K562 (cell line): ENCODE measurements around the gene RALB. TPM values are rescaled to one million over a fixed set of nuclear protein-coding genes. Genes with fewer than 3 reads are reported as not detected.

Experiments used
- polyA plus RNA-seq, 8 experiments: library from polyadenylated mRNA; depleted of rRNA in 4 of 8; stranded (reverse) in 5 of 8; unstranded in 3 of 8; fragments of >200 nt; fragmentation: Nextera tagmentation in 2 of 8; fragmentation: Illumina TruSeq in 1 of 8; extraction: Ambion mirVana in 2 of 8; extraction: Trizol in 1 of 8; gene quantifications; 2 replicates each; pipeline versions ENCODE4 v1.2.1 to v1.2.3, GENCODE V29; 2011 to 2014; ENCODE audit warnings: inconsistent platforms in 1 of 8, missing spikeins in 1 of 8
- total RNA-seq, 7 experiments: library from RNA; depleted of rRNA in 6 of 7; stranded (reverse); fragments of >200 nt in 6 of 7; fragmentation: Illumina TruSeq in 2 of 7; extraction: Trizol in 2 of 7; gene quantifications; 2 replicates each; pipeline versions ENCODE4 v1.2.1 to v1.2.3, GENCODE V29; 2011 to 2021; ENCODE audit warnings: low replicate concordance in 1 of 7
- TF ChIP-seq, protein P1 (sequence below): fragments of 200-600 bp; sonication (generic); IDR thresholded peaks from one replicate; pipeline ENCODE4 v1.6.1; 2012; ENCODE audit warnings: mild to moderate bottlenecking, low read depth, low read length, inconsistent platforms

Gene RALB
- total and polyA plus RNA-seq, 9 of the 15 experiments (the other 6 are each of a cell fraction or from before 2014, with no cell fraction given), result 14.8 to 65.6 (median 38.4) TPM

DNA sequence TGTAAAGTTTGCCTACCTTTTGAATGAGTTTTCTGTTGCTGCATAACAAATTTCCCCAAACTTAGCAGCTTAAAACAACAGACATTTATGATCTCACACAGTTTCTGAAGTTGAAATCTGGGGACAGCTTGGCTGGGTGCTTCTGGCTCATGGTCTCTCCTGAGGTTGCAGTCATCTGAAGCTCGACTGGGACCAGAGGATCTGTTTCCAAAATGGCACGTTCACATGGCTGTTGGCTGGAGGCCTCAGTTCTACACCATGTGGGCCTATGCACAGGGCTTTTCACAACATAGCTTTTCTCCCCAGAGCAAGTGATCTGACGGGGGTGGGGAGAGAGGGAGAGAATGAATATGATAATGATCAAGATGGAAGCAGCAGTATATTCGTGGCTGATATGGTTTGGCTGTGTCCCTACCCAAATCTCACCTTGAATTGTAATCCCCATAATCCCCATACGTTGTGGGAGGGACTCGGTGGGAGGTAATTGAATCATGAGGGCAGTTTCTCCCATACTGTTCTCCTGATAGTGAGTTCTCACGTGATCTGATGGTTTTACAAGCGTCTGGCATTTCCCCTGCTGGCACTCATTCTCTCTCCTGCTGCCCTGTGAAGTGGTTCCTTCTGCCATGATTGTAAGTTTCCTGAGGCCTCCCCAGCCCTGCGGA is 3.5 kb downstream of the RALB start (continued):
- TF ChIP-seq, protein P1, sequence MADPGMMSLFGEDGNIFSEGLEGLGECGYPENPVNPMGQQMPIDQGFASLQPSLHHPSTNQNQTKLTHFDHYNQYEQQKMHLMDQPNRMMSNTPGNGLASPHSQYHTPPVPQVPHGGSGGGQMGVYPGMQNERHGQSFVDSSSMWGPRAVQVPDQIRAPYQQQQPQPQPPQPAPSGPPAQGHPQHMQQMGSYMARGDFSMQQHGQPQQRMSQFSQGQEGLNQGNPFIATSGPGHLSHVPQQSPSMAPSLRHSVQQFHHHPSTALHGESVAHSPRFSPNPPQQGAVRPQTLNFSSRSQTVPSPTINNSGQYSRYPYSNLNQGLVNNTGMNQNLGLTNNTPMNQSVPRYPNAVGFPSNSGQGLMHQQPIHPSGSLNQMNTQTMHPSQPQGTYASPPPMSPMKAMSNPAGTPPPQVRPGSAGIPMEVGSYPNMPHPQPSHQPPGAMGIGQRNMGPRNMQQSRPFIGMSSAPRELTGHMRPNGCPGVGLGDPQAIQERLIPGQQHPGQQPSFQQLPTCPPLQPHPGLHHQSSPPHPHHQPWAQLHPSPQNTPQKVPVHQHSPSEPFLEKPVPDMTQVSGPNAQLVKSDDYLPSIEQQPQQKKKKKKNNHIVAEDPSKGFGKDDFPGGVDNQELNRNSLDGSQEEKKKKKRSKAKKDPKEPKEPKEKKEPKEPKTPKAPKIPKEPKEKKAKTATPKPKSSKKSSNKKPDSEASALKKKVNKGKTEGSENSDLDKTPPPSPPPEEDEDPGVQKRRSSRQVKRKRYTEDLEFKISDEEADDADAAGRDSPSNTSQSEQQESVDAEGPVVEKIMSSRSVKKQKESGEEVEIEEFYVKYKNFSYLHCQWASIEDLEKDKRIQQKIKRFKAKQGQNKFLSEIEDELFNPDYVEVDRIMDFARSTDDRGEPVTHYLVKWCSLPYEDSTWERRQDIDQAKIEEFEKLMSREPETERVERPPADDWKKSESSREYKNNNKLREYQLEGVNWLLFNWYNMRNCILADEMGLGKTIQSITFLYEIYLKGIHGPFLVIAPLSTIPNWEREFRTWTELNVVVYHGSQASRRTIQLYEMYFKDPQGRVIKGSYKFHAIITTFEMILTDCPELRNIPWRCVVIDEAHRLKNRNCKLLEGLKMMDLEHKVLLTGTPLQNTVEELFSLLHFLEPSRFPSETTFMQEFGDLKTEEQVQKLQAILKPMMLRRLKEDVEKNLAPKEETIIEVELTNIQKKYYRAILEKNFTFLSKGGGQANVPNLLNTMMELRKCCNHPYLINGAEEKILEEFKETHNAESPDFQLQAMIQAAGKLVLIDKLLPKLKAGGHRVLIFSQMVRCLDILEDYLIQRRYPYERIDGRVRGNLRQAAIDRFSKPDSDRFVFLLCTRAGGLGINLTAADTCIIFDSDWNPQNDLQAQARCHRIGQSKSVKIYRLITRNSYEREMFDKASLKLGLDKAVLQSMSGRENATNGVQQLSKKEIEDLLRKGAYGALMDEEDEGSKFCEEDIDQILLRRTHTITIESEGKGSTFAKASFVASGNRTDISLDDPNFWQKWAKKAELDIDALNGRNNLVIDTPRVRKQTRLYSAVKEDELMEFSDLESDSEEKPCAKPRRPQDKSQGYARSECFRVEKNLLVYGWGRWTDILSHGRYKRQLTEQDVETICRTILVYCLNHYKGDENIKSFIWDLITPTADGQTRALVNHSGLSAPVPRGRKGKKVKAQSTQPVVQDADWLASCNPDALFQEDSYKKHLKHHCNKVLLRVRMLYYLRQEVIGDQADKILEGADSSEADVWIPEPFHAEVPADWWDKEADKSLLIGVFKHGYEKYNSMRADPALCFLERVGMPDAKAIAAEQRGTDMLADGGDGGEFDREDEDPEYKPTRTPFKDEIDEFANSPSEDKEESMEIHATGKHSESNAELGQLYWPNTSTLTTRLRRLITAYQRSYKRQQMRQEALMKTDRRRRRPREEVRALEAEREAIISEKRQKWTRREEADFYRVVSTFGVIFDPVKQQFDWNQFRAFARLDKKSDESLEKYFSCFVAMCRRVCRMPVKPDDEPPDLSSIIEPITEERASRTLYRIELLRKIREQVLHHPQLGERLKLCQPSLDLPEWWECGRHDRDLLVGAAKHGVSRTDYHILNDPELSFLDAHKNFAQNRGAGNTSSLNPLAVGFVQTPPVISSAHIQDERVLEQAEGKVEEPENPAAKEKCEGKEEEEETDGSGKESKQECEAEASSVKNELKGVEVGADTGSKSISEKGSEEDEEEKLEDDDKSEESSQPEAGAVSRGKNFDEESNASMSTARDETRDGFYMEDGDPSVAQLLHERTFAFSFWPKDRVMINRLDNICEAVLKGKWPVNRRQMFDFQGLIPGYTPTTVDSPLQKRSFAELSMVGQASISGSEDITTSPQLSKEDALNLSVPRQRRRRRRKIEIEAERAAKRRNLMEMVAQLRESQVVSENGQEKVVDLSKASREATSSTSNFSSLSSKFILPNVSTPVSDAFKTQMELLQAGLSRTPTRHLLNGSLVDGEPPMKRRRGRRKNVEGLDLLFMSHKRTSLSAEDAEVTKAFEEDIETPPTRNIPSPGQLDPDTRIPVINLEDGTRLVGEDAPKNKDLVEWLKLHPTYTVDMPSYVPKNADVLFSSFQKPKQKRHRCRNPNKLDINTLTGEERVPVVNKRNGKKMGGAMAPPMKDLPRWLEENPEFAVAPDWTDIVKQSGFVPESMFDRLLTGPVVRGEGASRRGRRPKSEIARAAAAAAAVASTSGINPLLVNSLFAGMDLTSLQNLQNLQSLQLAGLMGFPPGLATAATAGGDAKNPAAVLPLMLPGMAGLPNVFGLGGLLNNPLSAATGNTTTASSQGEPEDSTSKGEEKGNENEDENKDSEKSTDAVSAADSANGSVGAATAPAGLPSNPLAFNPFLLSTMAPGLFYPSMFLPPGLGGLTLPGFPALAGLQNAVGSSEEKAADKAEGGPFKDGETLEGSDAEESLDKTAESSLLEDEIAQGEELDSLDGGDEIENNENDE, result no peak
